ENCODE data around the gene NEK10.

The NEK10 gene

DNA sequence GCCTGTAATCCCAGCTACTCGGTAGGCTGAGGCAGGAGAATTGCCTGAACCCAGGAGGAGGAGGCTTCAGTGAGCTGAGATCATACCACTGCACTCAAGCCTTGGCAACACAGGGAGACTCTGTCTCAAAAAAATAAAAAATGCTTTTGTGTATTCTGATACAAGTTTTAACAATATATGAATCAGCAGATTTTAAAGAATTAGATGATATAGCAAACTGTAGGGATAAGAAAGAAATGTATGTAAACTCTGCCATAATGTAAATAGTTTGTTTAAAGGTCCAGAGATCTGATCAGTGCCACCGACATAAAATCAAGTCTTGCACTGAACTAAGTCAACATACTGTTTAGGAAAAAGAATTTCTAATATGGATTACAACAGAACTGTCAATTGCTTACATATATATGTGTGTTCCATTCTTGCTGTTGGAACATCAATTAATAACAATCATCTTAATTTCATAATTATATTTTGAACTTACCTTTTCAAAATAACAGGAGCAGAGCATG is 208.3 kb downstream of the NEK10 start:
- no peak overlapping the region for H3K27ac ChIP-seq (ENCODE audit: low read depth, low read length)
- H3K4me3 ChIP-seq (ENCODE audit: low read length), result no peak overlapping the region
- H3K9me3 ChIP-seq (ENCODE audit: insufficient read depth, low read depth, low read length), result no peaks in the 10 kb centered on the region
- no peaks in the 10 kb centered on the region for H3K27me3 ChIP-seq (ENCODE audit: insufficient read depth, low read length)
- WGBS, result 100% methylated on average over 2 of the region's 2 CpGs
- no peaks in the 10 kb centered on the region for H3K36me3 ChIP-seq (ENCODE audit: insufficient read depth, low read length)
- H3K4me1 ChIP-seq (ENCODE audit: insufficient read depth, low read length), result no peaks in the 10 kb centered on the region
- no peak overlapping the region for H3K9ac ChIP-seq (ENCODE audit: low read depth, low read length)

DNA sequence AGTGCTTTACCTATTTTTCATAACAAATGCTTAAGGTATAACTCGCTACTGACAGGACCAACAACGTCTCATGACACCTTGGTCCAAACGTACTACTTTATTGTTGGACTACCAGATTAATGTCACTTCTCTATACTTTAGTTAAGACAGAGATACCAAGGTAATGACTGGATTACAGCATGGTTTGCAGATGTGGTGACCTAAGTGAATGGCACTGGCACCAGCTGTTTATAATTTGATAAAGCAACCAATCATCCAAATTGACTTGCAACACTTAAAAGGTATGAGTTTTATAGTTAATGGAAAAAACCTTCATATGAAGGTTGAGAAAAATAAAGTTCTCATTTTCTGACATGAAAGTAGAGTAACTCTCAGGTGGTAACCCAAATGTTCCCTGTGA is 209.0 kb downstream of the NEK10 start:
- Histone ChIP-seq H3K4me1 (ENCODE audit: insufficient read depth, low read length) (no peaks in the 10 kb centered on the region), H3K36me3 (ENCODE audit: insufficient read depth, low read length) (no peaks in the 10 kb centered on the region), H3K27ac (ENCODE audit: low read depth, low read length) (no peak overlapping the region), H3K27me3 (ENCODE audit: insufficient read depth, low read length) (no peaks in the 10 kb centered on the region), H3K9me3 (ENCODE audit: insufficient read depth, low read depth, low read length) (no peaks in the 10 kb centered on the region), H3K4me3 (ENCODE audit: low read length) (no peak overlapping the region), H3K9ac (ENCODE audit: low read depth, low read length) (no peak overlapping the region)
- WGBS, result 93% methylated on average over 3 of the region's 3 CpGs

DNA sequence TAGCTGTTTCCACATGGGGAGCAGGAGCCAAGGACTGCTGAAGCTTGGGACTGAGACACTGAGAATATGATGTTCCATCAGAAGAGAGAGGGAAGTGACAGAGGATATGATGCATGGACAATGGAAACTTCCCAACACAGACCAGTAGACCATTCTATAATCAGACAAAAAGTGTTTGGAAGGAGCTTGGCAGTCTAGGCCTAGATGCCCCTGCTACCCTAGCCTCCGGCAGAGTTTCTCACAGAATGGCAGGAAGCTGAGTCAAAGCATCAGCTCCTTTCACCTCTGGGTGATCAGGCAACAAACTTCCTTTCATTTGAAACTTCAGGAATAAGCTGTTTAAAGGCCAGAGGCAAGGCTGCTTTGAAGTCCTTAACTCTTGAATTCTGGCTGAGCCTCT is 222.0 kb downstream of the NEK10 start:
- WGBS, result 91% methylated on average over 1 of the region's 1 CpG
- no peak overlapping the region for H3K27ac ChIP-seq (ENCODE audit: low read depth, low read length)
- no peak overlapping the region for H3K4me3 ChIP-seq (ENCODE audit: low read length)
- H3K9ac ChIP-seq (ENCODE audit: low read depth, low read length), result no peak overlapping the region
- no peaks in the 10 kb centered on the region for H3K36me3 ChIP-seq (ENCODE audit: insufficient read depth, low read length)
- no peaks in the 10 kb centered on the region for H3K9me3 ChIP-seq (ENCODE audit: insufficient read depth, low read depth, low read length)
- no peaks in the 10 kb centered on the region for H3K4me1 ChIP-seq (ENCODE audit: insufficient read depth, low read length)
- no peaks in the 10 kb centered on the region for H3K27me3 ChIP-seq (ENCODE audit: insufficient read depth, low read length)

DNA sequence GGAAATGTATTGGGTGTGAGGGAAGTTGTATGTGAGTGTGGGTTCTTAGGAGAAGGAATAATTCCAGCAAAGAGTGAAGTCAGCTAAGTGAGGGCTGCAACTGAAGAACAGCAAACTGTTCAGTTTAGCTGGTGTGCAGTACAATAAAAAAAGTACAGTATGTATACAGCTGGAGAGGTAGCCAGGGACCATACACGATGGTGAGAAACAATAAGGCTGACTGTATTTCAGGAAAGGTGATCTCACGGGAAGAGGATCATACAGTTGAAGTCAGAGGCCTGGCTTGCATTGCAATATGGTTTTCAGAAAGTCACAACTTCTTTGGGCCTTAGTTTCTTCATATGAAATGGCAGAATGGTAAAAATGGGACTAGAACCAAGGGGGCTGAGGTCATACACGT is 222.4 kb downstream of the NEK10 start:
- no peak overlapping the region for H3K27ac ChIP-seq (ENCODE audit: low read depth, low read length)
- 89% methylated on average over 3 of the region's 3 CpGs for WGBS
- no peaks in the 10 kb centered on the region for H3K4me1 ChIP-seq (ENCODE audit: insufficient read depth, low read length)
- peaks cover under 1% of the 10 kb centered on the region; the same call in 1 of the 2 replicates for H3K9me3 ChIP-seq (ENCODE audit: insufficient read depth, low read depth, low read length)
- H3K36me3 ChIP-seq (ENCODE audit: insufficient read depth, low read length), result no peaks in the 10 kb centered on the region
- no peaks in the 10 kb centered on the region for H3K27me3 ChIP-seq (ENCODE audit: insufficient read depth, low read length)
- H3K9ac ChIP-seq (ENCODE audit: low read depth, low read length), result no peak overlapping the region
- H3K4me3 ChIP-seq (ENCODE audit: low read length), result no peak overlapping the region

DNA sequence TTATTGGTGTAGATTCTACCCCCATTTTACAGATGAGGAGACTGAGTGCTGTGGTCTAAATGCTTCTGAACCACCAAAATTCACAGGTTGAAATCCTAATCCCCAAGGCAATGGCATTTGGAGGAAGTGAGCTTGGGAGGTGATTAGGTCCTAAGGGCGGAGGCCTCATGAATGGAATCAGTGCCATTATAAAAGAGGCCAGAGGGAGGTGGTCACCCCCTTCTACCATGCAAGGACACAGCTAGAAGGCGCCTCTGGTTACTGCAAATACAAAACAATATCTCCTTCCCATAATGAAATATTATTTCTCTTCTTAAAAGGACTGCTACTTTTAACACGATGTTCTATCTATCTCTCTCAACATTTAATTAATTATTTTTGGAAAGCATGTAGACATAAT is 223.5 kb downstream of the NEK10 start:
- 93% methylated on average over 3 of the region's 3 CpGs for WGBS
- no peak overlapping the region for H3K4me3 ChIP-seq (ENCODE audit: low read length)

DNA sequence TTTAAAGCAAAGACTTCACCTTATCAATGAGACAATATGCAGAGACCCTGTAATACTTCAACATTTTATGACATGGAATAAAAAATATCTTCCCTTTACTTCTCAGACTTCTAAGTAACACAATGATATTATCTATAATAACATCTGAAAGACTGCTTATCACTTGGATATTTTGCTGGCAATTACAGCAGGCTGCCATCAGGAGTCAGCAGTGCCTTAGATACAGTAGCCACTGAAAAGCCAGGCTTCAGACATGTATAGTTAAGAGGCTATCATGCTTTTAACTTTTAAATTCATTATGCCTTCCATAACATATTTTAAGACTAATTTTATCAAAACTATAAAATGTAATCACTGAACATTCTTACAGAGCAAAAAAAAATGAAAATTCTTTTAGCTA is 227.5 kb downstream of the NEK10 start:
- Histone ChIP-seq H3K4me1 (ENCODE audit: insufficient read depth, low read length) (no peaks in the 10 kb centered on the region), H3K27ac (ENCODE audit: low read depth, low read length) (no peak overlapping the region), H3K4me3 (ENCODE audit: low read length) (no peak overlapping the region), H3K9me3 (ENCODE audit: insufficient read depth, low read depth, low read length) (peaks cover 11% of the 10 kb centered on the region), H3K9ac (ENCODE audit: low read depth, low read length) (no peak overlapping the region), H3K27me3 (ENCODE audit: insufficient read depth, low read length) (no peaks in the 10 kb centered on the region), H3K36me3 (ENCODE audit: insufficient read depth, low read length) (no peaks in the 10 kb centered on the region)

More for the DNA sequence above, 223.5 kb downstream of the NEK10 start:
- H3K27ac ChIP-seq (ENCODE audit: low read depth, low read length), result no peak overlapping the region
- H3K9ac ChIP-seq (ENCODE audit: low read depth, low read length), result no peak overlapping the region
- H3K36me3 ChIP-seq (ENCODE audit: insufficient read depth, low read length), result no peaks in the 10 kb centered on the region
- H3K4me1 ChIP-seq (ENCODE audit: insufficient read depth, low read length), result no peaks in the 10 kb centered on the region
- H3K27me3 ChIP-seq (ENCODE audit: insufficient read depth, low read length), result no peaks in the 10 kb centered on the region
- H3K9me3 ChIP-seq (ENCODE audit: insufficient read depth, low read depth, low read length), result peaks cover 11% of the 10 kb centered on the region

DNA sequence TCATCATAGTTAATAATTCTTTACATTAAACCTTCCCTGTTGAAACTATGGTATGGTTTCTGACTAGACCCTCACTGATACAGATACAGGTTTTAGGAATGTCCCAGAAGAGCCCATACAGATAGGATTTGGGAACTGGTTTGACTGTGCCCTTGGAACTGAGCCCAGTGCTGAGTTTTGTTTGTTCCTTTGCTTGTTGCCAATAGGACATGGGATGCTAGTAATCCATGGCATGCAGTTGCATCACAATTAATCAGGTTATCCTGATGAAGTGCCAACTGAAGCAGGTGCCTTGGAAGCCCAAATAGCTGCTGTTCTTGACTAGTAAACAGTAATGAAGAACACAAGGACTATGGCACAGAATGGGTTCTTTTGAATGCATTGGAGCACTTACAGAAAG is 230.6 kb downstream of the NEK10 start:
- H3K9me3 ChIP-seq (ENCODE audit: insufficient read depth, low read depth, low read length), result peaks cover 11% of the 10 kb centered on the region
- H3K27me3 ChIP-seq (ENCODE audit: insufficient read depth, low read length), result no peaks in the 10 kb centered on the region
- H3K9ac ChIP-seq (ENCODE audit: low read depth, low read length), result no peak overlapping the region
- H3K4me1 ChIP-seq (ENCODE audit: insufficient read depth, low read length), result no peaks in the 10 kb centered on the region
- H3K27ac ChIP-seq (ENCODE audit: low read depth, low read length), result no peak overlapping the region
- H3K36me3 ChIP-seq (ENCODE audit: insufficient read depth, low read length), result no peaks in the 10 kb centered on the region
- H3K4me3 ChIP-seq (ENCODE audit: low read length), result no peak overlapping the region

DNA sequence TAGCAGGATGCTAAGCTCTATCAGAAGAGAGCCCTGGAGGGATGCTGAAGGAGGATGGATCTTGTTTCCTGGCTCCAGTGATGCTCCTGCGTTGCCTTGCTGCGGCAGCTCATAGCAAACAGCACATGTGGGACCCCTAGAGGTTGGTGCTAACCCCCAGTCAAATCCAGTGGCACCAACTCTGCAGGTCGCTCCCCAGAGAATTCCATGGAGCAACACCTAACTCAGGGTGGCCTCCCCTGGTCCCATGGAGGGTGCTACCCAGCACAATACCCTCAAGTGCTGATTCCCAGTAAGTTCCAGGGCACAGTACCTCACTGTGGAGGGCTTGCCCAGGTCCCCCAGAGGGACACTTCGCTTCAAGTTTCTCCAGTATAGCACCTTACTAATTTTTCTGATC is 231.2 kb downstream of the NEK10 start:
- WGBS, result 83% methylated on average over 4 of the region's 4 CpGs
- Histone ChIP-seq H3K9ac (ENCODE audit: low read depth, low read length) (no peak overlapping the region), H3K4me3 (ENCODE audit: low read length) (no peak overlapping the region), H3K27ac (ENCODE audit: low read depth, low read length) (no peak overlapping the region), H3K4me1 (ENCODE audit: insufficient read depth, low read length) (no peaks in the 10 kb centered on the region), H3K9me3 (ENCODE audit: insufficient read depth, low read depth, low read length) (peaks cover 11% of the 10 kb centered on the region), H3K36me3 (ENCODE audit: insufficient read depth, low read length) (no peaks in the 10 kb centered on the region), H3K27me3 (ENCODE audit: insufficient read depth, low read length) (no peaks in the 10 kb centered on the region)

DNA sequence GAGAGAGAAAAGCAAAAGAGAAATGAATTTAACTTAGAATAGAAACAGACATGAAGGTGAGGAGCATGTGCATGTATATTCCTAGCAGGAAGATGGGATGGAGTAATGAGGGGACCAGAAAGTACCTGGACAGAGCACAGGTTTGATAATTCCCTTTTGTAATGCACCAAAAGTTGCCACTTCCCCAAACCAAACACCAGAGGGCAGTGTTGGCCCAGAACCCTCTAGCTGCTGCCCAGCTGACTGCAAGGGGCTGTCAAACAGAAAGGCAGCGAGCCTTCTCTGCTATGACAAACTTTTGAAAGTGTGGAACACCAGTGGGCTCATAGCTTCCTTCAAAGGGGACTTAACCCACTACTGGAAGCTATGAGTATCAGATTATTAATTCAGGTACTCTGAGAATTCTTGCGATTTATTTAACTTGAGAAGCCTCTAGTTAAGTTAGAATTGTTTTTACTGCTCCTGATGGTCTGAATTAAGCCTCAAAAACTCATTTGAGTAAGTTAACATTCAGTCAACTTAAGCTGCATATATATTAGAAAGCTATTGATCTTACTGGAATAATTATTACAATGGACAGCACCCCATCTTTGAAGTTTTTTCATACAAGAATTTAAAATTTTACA is 234.9 kb downstream of the NEK10 start:
- no peak overlapping the region for H3K4me3 ChIP-seq (ENCODE audit: low read length)
- H3K36me3 ChIP-seq (ENCODE audit: insufficient read depth, low read length), result no peaks in the 10 kb centered on the region
- no peaks in the 10 kb centered on the region for H3K9me3 ChIP-seq (ENCODE audit: insufficient read depth, low read depth, low read length)
- WGBS, result 68% methylated on average over 2 of the region's 2 CpGs
- no peaks in the 10 kb centered on the region for H3K27me3 ChIP-seq (ENCODE audit: insufficient read depth, low read length)
- H3K27ac ChIP-seq (ENCODE audit: low read depth, low read length), result no peak overlapping the region
- no peak overlapping the region for H3K9ac ChIP-seq (ENCODE audit: low read depth, low read length)
- no peaks in the 10 kb centered on the region for H3K4me1 ChIP-seq (ENCODE audit: insufficient read depth, low read length)

DNA sequence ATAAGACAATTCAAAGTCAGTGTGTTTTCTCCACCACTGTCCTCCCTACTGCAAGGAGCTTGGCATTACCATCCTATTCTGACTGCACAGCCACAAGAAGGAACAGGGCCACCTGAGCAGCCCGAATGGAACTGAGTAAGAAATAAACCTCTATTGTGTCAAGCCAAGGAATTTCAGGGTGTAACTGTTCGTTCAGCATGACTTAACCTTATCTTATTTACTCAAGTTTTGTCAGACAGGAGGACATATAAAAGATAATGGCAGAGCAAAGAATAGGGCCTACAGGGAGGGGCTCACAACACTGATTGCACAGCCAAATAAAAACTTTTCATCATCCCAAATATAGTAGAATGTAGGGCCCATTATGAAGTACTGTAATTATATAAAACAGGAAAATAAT is 236.1 kb downstream of the NEK10 start:
- Histone ChIP-seq H3K9me3 (ENCODE audit: insufficient read depth, low read depth, low read length) (no peaks in the 10 kb centered on the region), H3K4me1 (ENCODE audit: insufficient read depth, low read length) (no peaks in the 10 kb centered on the region), H3K27ac (ENCODE audit: low read depth, low read length) (no peak overlapping the region), H3K9ac (ENCODE audit: low read depth, low read length) (no peak overlapping the region), H3K27me3 (ENCODE audit: insufficient read depth, low read length) (no peaks in the 10 kb centered on the region), H3K4me3 (ENCODE audit: low read length) (no peak overlapping the region), H3K36me3 (ENCODE audit: insufficient read depth, low read length) (no peaks in the 10 kb centered on the region)
- WGBS, result 87% methylated on average over 2 of the region's 2 CpGs

DNA sequence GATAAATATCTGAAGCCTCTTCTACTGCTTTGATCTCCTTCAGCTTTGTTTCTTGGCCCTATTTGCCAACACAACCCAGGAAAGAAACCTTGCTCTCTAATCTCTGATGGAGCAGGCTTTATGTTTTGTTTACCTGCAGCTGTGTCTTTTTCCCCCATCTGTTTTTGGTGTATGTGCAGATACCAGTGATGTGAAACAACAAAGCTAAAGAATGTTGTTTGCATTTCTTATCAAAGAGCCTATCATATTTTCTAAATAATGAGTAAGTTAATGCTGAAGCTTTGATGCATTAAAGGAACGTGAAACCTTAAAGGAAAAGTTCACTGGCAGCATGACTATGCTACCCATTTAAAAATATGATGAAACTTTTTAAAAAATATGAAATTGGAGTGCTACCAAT is 238.4 kb downstream of the NEK10 start:
- no peaks in the 10 kb centered on the region for H3K9me3 ChIP-seq (ENCODE audit: insufficient read depth, low read depth, low read length)
- H3K9ac ChIP-seq (ENCODE audit: low read depth, low read length), result no peak overlapping the region
- H3K27me3 ChIP-seq (ENCODE audit: insufficient read depth, low read length), result no peaks in the 10 kb centered on the region
- H3K27ac ChIP-seq (ENCODE audit: low read depth, low read length), result no peak overlapping the region
- H3K4me1 ChIP-seq (ENCODE audit: insufficient read depth, low read length), result no peaks in the 10 kb centered on the region
- no CpG with 5 or more reads among the region's 1 CpG for WGBS
- H3K36me3 ChIP-seq (ENCODE audit: insufficient read depth, low read length), result no peaks in the 10 kb centered on the region
- H3K4me3 ChIP-seq (ENCODE audit: low read length), result no peak overlapping the region

DNA sequence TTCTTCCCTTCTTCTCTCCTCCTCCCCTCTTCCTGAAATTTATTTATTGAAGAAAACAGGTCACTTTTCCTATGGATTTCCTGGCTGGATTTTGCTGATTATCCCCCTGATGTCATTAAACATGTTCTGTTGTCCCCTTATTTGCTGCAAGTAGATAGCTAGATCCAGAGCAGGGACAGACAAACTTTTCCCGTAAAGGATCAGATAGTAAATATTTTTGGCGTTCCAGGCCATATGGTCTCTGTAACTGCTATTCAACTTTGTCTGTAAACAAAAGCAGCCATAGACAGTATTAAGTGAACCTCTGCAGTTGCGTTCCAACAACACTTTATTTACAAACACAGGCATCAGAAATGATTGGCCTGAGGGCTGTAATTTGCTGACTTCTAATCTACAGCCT is 241.3 kb downstream of the NEK10 start:
- 96% methylated on average over 3 of the region's 3 CpGs for WGBS
- no peaks in the 10 kb centered on the region for H3K4me1 ChIP-seq (ENCODE audit: insufficient read depth, low read length)
- H3K36me3 ChIP-seq (ENCODE audit: insufficient read depth, low read length), result no peaks in the 10 kb centered on the region
- no peaks in the 10 kb centered on the region for H3K9me3 ChIP-seq (ENCODE audit: insufficient read depth, low read depth, low read length)
- no peak overlapping the region for H3K9ac ChIP-seq (ENCODE audit: low read depth, low read length)
- no peak overlapping the region for H3K27ac ChIP-seq (ENCODE audit: low read depth, low read length)
- H3K4me3 ChIP-seq (ENCODE audit: low read length), result no peak overlapping the region
- H3K27me3 ChIP-seq (ENCODE audit: insufficient read depth, low read length), result no peaks in the 10 kb centered on the region
